A549 (cell line): ENCODE measurements around the gene SNTA1. TPM values are rescaled to one million over a fixed set of nuclear protein-coding genes. Genes with fewer than 3 reads are reported as not detected.

ENCODE experiments used
- ATAC-seq, 2 experiments: fragments of 200-7000 bp in 1 of 2; fragments of >200 bp in 1 of 2; cut with Nextera tagmentation in 1 of 2; cut with Tn5 transposase in 1 of 2; 3 replicates each; pipeline versions ENCODE4 v1.8.0 to v1.9.1; 2018 to 2020; ENCODE audit warnings: mild to moderate bottlenecking in 1 of 2, moderate library complexity in 1 of 2
- CTCF ChIA-PET: fragments of 300-600 bp; sonication (Branson Sonifier 250); formaldehyde crosslinking; extraction: SDS; loops from one replicate; lab custom pipeline; 2021; ENCODE audit warnings: antibody characterized with exemption, inconsistent platforms; lab: Yijun Ruan, JAX
- POLR2A ChIA-PET: fragments of 350-600 bp; formaldehyde crosslinking; extraction: SDS; loops from one replicate; lab custom pipeline; 2021; ENCODE audit warnings: antibody characterized with exemption, inconsistent platforms; lab: Yijun Ruan, JAX
- DNase-seq, 2 experiments: peaks; one replicate each; pipeline versions ENCODE4 v3.0.0 to v3.0.0-alpha.2; 2011 to 2016; ENCODE audit warnings: low read depth in 1 of 2, low spot score in 1 of 2
- FAIRE-seq: peaks from 2 replicates; lab custom pipeline; 2011; peaks lifted over from hg19 to GRCh38; lab: Jason Lieb, UNC
- H3K27ac ChIP-seq, 2 experiments: fragments of >200 bp; sonication (Bioruptor Twin); formaldehyde crosslinking; 3 replicates each; pipeline ENCODE4 v1.5.1; 2016 to 2017
- H3K4me1 ChIP-seq: fragments of >200 bp; sonication (Bioruptor Twin); formaldehyde crosslinking; 3 replicates; pipeline ENCODE4 v1.6.1; 2016
- H3K4me2 ChIP-seq: fragments of >200 bp; sonication (Bioruptor Twin); formaldehyde crosslinking; 3 replicates; pipeline ENCODE4 v1.6.1; 2016
- H3K4me3 ChIP-seq: fragments of >200 bp; sonication (Bioruptor Twin); formaldehyde crosslinking; 3 replicates; pipeline ENCODE4 v1.5.1; 2016
- H3K9me3 ChIP-seq: fragments of >200 bp; sonication (Bioruptor Twin); formaldehyde crosslinking; 3 replicates; pipeline ENCODE4 v1.6.1; 2016
- CBX8 ChIP-seq: fragments of 200-600 bp; sonication (generic); IDR thresholded peaks from 2 replicates; pipeline ENCODE4 v1.6.1; 2016
- CHD2 ChIP-seq: fragments of 150-350 bp; IDR thresholded peaks from 2 replicates; pipeline ENCODE4 v1.6.1; 2014; ENCODE audit warnings: low read length; ENCODE audit not compliant: partially characterized antibody
- CTCF ChIP-seq: fragments of >200 bp; sonication (Bioruptor Twin); formaldehyde crosslinking; IDR thresholded peaks from 3 replicates; pipeline ENCODE4 v1.5.1; 2016
- FOXS1 ChIP-seq: fragments of 250-450 bp; sonication (Bioruptor Pico); IDR thresholded peaks from 2 replicates; pipeline ENCODE4 v1.5.0; 2020; ENCODE audit warnings: mild to moderate bottlenecking, moderate library complexity
- HOXB5 ChIP-seq: fragments of 250-450 bp; sonication (Bioruptor Pico); IDR thresholded peaks from 2 replicates; pipeline ENCODE4 v1.5.0; 2020; ENCODE audit warnings: mild to moderate bottlenecking, moderate library complexity
- JUN ChIP-seq, 2 experiments: fragments of >200 bp; sonication (Bioruptor Twin); formaldehyde crosslinking; IDR thresholded peaks; 2 replicates in 1 of 2; 3 replicates in 1 of 2; pipeline ENCODE4 v1.6.1; 2016 to 2017
- KDM5A ChIP-seq: fragments of 200-600 bp; sonication (generic); IDR thresholded peaks from 2 replicates; pipeline ENCODE4 v1.6.1; 2016; ENCODE audit warnings: antibody characterized with exemption, mild to moderate bottlenecking
- MAX ChIP-seq: IDR thresholded peaks from 2 replicates; pipeline ENCODE4 v1.6.1; 2012
- PHF8 ChIP-seq: fragments of 200-600 bp; sonication (generic); IDR thresholded peaks from 2 replicates; pipeline ENCODE4 v1.6.1; 2016; ENCODE audit warnings: low read depth, mild to moderate bottlenecking, antibody characterized with exemption, moderate library complexity, borderline replicate concordance
- POLR2A ChIP-seq: IDR thresholded peaks from 2 replicates; pipeline ENCODE4 v1.6.1; 2012; ENCODE audit warnings: mild to moderate bottlenecking, low read length
- POLR2AphosphoS2 ChIP-seq: conservative IDR thresholded peaks from 2 replicates; pipeline ENCODE4 v1.6.1; 2012; ENCODE audit warnings: low read length, improper control_type of control experiment, inconsistent platforms
- RAD21 ChIP-seq, 2 experiments: fragments of >200 bp in 1 of 2; sonication (Bioruptor Twin) in 1 of 2; formaldehyde crosslinking in 1 of 2; IDR thresholded peaks in 1 of 2; conservative IDR thresholded peaks in 1 of 2; 2 replicates in 1 of 2; 3 replicates in 1 of 2; pipeline ENCODE4 v1.6.1; 2012 to 2018; ENCODE audit warnings: inconsistent platforms in 1 of 2
- REST ChIP-seq: fragments of 200-600 bp; sonication (generic); IDR thresholded peaks from 2 replicates; pipeline ENCODE4 v1.6.1; 2016; ENCODE audit warnings: antibody characterized with exemption, mild to moderate bottlenecking, moderate library complexity
- RFX5 ChIP-seq: fragments of 450-650 bp; IDR thresholded peaks from 2 replicates; pipeline ENCODE4 v1.7.1; 2014; ENCODE audit warnings: antibody characterized with exemption, mild to moderate bottlenecking, moderate library complexity
- RNF2 ChIP-seq: fragments of 200-600 bp; sonication (generic); IDR thresholded peaks from 2 replicates; pipeline ENCODE4 v1.6.1; 2016; ENCODE audit warnings: low read depth, mild to moderate bottlenecking, antibody characterized with exemption, moderate library complexity, borderline replicate concordance
- SMC3 ChIP-seq: fragments of >200 bp; sonication (Bioruptor Twin); formaldehyde crosslinking; IDR thresholded peaks from 3 replicates; pipeline ENCODE4 v1.6.1; 2018; ENCODE audit warnings: inconsistent platforms
- TP53 ChIP-seq: fragments of 250-450 bp; sonication (Bioruptor Pico); IDR thresholded peaks from 2 replicates; pipeline ENCODE4 v1.5.0; 2021; ENCODE audit warnings: mild to moderate bottlenecking, moderate library complexity
- ZC3H11A ChIP-seq: fragments of 450-650 bp; IDR thresholded peaks from 2 replicates; pipeline ENCODE4 v1.6.1; 2014; ENCODE audit warnings: antibody characterized with exemption, mild to moderate bottlenecking
- WGBS: methylation state at CpG from one replicate; pipeline ENCODE4 v1.1.6; 2017; ENCODE audit errors: missing lambda C conversion rate; 5-methylcytosine and 5-hydroxymethylcytosine counted together
- polyA plus RNA-seq, 4 experiments: library from polyadenylated mRNA; depleted of rRNA in 3 of 4; stranded (reverse); fragments of >200 nt; fragmentation: RNase III in 1 of 4; extraction: RNeasy Plus Mini Kit Qiagen cat#74134 plus additional on column Dnase treatment in 1 of 4; gene quantifications; 2 replicates in 3 of 4; 3 replicates in 1 of 4; pipeline ENCODE4 v1.2.3, GENCODE V29; 2011 to 2017
- TF ChIP-seq, protein P1 (sequence below): fragments of >200 bp; sonication (Bioruptor Twin); formaldehyde crosslinking; IDR thresholded peaks from 2 replicates; pipeline ENCODE4 v1.6.1; 2016
- TF ChIP-seq, protein P2 (sequence below): fragments of >200 bp; sonication (Bioruptor Twin); formaldehyde crosslinking; IDR thresholded peaks from 3 replicates; pipeline ENCODE4 v1.6.1; 2016

The SNTA1 gene
- polyA plus RNA-seq, 2 of the 4 experiments (the other 2 are of a cell fraction): 5.6 to 6.6 TPM

DNA sequence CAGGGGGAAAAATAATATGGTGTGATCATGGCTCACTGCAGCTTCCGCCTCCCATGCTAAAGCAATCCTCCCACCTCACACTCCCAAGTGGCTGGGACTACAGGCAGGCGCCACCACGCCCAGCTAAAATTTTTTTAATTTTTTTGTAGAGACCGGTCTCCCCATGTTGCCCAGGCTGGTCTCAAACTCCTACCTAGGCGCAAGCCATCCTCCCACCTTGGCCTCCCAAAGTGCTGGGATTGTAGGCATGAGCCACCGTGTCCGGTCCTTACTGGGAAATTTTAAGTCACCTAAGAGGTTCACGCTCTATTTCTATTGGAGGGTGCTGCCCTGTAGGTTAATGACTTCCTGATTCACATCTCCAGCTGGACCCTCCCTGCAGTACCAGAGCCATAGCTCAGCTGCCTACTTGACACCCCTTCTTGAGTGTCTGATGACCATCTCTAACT lies 41.6 kb downstream of the SNTA1 start:
- peak in 1 of 2 experiments; percentile 39; a peak in 3 of 6 replicates for ATAC-seq
- 43% methylated on average over 8 of the region's 8 CpGs for WGBS
- H3K4me2 ChIP-seq: peak overlapping the region; percentile 68
- TF ChIP-seq SMC3 (no peak), HOXB5 (no peak), CBX8 (no peak), POLR2AphosphoS2 (no peak), REST (no peak), CTCF (no peak), RNF2 (no peak)
- TF ChIP-seq, protein P1, sequence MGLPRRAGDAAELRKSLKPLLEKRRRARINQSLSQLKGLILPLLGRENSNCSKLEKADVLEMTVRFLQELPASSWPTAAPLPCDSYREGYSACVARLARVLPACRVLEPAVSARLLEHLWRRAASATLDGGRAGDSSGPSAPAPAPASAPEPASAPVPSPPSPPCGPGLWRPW: no peak
- TF ChIP-seq, all 56 proteins: peak for 0
- H3K4me1 ChIP-seq: peaks cover 14% of the 10 kb centered on the region
- ChIA-PET POLR2A (interaction anchor here (0.6 to 1.3 kb wide), 7 partner anchors 8 to 88 kb away, joined by 3 to 8 read pairs (median 4); partner anchors contain the start of genes CBFA2T2 and SNTA1), CTCF (interaction anchor here (0.7 to 1.7 kb wide), 2 partner anchors 10 to 247 kb away, joined by 3 to 6 read pairs; no protein-coding TSS in a partner anchor)
- no peak for FAIRE-seq
- H3K4me3 ChIP-seq: peak overlapping the region; percentile 86
- peak overlapping the region; percentile 84 to 92 for H3K27ac ChIP-seq
- DNase-seq: no peak
- no peaks in the 10 kb centered on the region for H3K9me3 ChIP-seq

- WGBS: under 1% methylated on average over 30 of the region's 43 CpGs
- peak within 1 kb of the TSS; percentile 86 for H3K4me3 ChIP-seq
- H3K9me3 ChIP-seq: no peaks in the 10 kb centered on the region
- H3K27ac ChIP-seq: peak within 1 kb of the TSS; percentile 84 to 92
- ATAC-seq (peak; percentile 98 to 99), DNase-seq (peak; percentile 79 to 95), FAIRE-seq (no peak)
- peaks cover 14% of the 10 kb centered on the region for H3K4me1 ChIP-seq
- POLR2A ChIA-PET: interaction anchor here (0.6 to 1.3 kb wide), 7 partner anchors 9 to 89 kb away, joined by 3 to 8 read pairs (median 4); partner anchors contain the start of genes CBFA2T2 and SNTA1
- TF ChIP-seq KDM5A (peak; percentile 89), TP53 (no peak), CBX8 (no peak), FOXS1 (CRISPR knock-in tag) (no peak), CHD2 (peak; percentile 35), ZC3H11A (peak; percentile 3; the same call in 1 of the 2 replicates), POLR2A (peak; percentile 90), MAX (peak; percentile 94), JUN (IDR thresholded peaks at IDR 0.05) (peak; percentile 62 to 92; a peak in 4 of 5 replicates), PHF8 (peak; percentile 75), RAD21 (conservative IDR thresholded peaks at IDR 0.05 in 1 of 2, IDR thresholded peaks at IDR 0.05 in 1 of 2) (no peak), SMC3 (0 out of 3 replicates have a peak, but pooled peaks have one; percentile 11), RFX5 (0 out of 2 replicates have a peak, but pooled peaks have one; percentile 52), REST (peak; percentile 51)
- TF ChIP-seq, protein P2, sequence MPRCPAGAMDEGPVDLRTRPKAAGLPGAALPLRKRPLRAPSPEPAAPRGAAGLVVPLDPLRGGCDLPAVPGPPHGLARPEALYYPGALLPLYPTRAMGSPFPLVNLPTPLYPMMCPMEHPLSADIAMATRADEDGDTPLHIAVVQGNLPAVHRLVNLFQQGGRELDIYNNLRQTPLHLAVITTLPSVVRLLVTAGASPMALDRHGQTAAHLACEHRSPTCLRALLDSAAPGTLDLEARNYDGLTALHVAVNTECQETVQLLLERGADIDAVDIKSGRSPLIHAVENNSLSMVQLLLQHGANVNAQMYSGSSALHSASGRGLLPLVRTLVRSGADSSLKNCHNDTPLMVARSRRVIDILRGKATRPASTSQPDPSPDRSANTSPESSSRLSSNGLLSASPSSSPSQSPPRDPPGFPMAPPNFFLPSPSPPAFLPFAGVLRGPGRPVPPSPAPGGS: peak; percentile 74; the same call in 2 of the 3 replicates
- peak within 1 kb of the TSS; percentile 93 for H3K4me2 ChIP-seq
- CTCF ChIA-PET: interaction anchor here (0.7 to 1.7 kb wide), 2 partner anchors 10 to 247 kb away, joined by 3 to 6 read pairs; no protein-coding TSS in a partner anchor
Measured at GRCh38 chr20:33401184-33401920, 42.2 kb downstream of the SNTA1 start, which contains the start of gene CDK5RAP1. Gene CDK5RAP1, minus strand, starts transcription at chr20:33401519. Its CDS starts 4,455 bp downstream, at chr20:33397064.
